Astrocyte of the cerebellum (primary cell): ENCODE data around the gene RHAG.

Experiments
- DNase-seq: peaks from one replicate; pipeline ENCODE4 v3.0.0-alpha.2; 2011; ENCODE audit warnings: low read depth
- H3K4me3 ChIP-seq: 2 replicates; pipeline ENCODE4 v1.5.1; 2011; ENCODE audit warnings: mild to moderate bottlenecking, low read depth, low read length, moderate library complexity
- CTCF ChIP-seq: IDR thresholded peaks from 2 replicates; pipeline ENCODE4 v1.5.1; 2012; ENCODE audit warnings: low read length, low read depth, moderate library complexity, mild to moderate bottlenecking; ENCODE audit errors: missing control alignments
- in situ Hi-C: cut with HindIII; loops from 2 replicates; pipeline ENCODE4 v1.10.0; 2017; ENCODE audit warnings: low sequenced_read_pairs

The RHAG gene

DNA sequence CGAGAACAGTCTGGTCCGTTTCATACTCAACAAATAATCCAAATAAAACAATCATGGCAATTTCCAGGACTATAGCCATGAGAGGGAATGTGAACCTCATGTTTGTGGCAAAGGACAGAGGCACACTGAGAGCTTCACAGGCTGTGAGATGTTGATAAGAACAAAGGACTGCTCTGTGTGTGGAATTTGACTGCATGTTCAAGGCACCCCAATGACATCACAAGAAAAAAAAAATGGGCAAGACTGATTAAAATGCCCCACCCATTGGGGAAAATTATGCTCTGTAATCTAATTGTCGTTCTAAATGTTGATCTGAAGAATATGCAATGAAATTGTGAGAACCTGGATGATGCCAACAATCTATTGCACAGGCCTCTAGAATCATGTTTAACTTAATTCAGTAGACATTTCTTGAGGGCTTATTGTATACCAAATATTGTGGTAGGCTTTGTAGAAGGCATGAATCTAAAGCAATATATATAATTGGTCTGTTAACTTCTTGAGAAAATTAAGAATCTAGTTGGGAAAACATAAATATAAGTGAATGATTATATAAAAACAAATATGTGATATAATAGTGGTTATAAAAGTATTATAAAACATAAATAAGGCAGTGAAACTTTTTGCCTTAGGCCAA, at the start of gene RHAG:
TSS of gene RHAG (minus strand) at position 127 of the 637 bp plus-strand sequence. CDS start at position 100, 27 bp downstream.
- no peak for DNase-seq
- TF ChIP-seq CTCF: no peak
- H3K4me3 ChIP-seq: no peak within 1 kb of the TSS
- in situ Hi-C loops: no loop called here

DNA sequence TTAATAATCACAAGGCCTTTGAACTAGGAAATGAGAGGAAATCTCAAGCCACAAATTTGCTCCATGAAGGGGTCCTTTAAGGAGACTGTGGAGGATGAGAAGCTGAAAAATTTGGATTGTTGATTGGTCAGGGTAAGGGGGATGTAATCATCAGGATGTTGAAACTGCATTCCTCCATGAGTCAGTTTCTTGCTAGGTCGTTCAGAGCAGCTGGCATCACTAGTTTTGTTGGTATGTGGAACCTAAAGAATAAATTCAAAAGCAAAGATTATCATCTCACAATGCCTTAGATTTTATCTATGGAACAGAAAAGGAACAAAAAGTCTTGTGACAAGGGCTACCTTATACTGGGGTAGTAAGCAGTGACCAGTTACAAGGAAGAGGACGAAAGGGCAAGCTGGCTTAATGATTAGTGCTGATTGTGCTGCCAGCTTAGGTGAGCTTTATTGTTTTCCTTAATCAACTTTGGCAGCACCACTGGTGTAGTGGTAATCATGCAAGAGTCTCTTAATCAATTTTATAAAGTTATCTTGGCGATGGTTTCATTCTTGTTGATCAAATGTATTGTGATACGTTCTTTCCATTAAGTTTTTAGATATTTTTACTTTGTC, 40.1 kb upstream of the RHAG start:
- no peak for DNase-seq
- no peak for TF ChIP-seq CTCF
- H3K4me3 ChIP-seq: no peak overlapping the region
- in situ Hi-C loops: no loop called here

- in situ Hi-C loops: no loop called here
- no peak for TF ChIP-seq CTCF
- H3K4me3 ChIP-seq: no peak overlapping the region
- no peak for DNase-seq
Measured at GRCh38 chr6:49675816-49676215, 39.2 kb upstream of the RHAG start.

DNA sequence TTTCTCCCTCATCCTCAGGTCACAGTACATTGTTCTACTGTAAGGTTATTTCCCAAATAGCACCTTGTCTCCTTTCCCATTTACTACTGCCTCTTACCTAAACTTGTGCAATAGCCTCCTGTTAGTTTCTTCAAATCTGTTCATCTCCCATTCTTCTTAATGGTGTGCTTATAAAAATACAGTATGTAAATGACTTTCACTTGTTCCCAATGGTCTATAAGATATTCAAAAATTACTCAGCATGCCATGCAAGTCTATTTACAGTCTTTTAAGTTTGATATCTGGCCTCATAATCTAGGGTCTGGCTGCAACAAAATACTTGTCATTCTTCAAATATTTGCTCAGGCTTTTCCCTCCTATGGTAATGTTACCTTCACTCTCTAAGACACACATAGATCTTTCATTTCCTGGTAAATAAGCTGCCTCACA, 31.5 kb upstream of the RHAG start:
- no peak for TF ChIP-seq CTCF
- H3K4me3 ChIP-seq: no peak overlapping the region
- no peak for DNase-seq
- in situ Hi-C loops: no loop called here

DNA sequence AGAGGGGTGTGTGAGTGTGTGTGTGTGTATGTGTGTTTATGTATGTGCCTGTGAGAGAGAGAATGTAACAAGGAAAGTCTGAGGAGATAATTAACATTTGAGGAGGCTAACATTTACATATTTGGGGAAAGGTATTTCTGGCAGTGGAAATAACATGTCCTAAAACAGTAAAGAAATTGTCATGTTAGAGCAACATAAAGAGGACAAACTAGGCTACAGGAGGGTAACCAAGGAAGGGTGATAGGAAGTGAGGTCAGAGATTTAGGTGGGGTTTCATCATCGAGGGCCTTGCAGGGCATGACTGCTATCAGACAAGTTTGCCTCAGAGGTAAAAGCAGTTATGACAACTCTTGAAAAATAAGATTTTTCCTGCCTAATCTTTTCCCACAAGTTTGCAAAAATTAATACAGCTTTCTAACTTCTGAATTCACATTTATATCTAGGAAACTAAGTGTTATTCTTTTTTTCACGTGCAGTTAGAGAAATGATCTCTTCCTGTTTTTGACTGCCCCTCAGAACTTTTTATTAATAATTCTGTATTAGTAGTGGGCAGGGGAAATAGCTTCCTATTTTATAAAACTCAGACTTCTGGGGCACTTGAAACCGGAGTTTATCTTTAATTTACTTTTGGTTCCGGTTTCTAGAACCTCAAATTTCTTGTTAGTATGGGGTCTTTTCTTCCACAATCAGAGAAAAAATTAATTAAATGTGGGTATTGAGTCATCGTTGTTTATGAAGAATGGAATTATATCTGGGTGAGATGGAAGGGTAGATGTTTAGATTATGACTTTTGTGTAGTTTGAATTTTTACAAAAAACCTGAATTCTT, 30.5 kb upstream of the RHAG start:
- H3K4me3 ChIP-seq: no peak overlapping the region
- no peak for TF ChIP-seq CTCF
- no peak for DNase-seq
- in situ Hi-C loops: no loop called here

DNA sequence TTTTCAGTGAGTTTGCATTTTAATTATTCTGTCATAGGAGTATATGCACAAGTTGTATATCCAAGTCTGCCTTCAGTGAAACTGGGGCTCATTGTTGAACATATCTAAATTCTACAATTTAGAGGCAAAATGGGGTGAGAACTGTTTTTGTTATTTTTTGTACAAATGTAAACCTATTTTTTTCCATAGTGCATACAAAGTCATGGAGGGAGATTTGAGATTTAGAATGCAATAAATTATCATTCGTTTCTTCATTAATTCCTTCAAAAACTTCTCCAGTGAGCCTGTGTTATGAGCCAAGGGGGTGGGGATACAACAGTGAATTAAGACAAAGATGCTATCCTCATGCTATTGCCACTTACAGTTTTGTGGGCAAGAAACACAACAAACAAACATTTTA, 29.8 kb upstream of the RHAG start:
- no peak for TF ChIP-seq CTCF
- in situ Hi-C loops: no loop called here

More for the DNA sequence above, 29.8 kb upstream of the RHAG start:
- DNase-seq: no peak
- H3K4me3 ChIP-seq: no peak overlapping the region
